NCI-H2196 (cell line): ENCODE data around the gene POFUT2.
"Not testable (repeated sequence)": the region's sequence is repeated elsewhere in the genome, so short reads cannot be mapped to it uniquely, and the experiment has no call there.

ENCODE experiments used
- DNase-seq: peaks from one replicate; lab custom pipeline; 2025; ENCODE audit not compliant: unreplicated experiment; lab: John Stamatoyannopoulos, UW

POFUT2 gene

DNA sequence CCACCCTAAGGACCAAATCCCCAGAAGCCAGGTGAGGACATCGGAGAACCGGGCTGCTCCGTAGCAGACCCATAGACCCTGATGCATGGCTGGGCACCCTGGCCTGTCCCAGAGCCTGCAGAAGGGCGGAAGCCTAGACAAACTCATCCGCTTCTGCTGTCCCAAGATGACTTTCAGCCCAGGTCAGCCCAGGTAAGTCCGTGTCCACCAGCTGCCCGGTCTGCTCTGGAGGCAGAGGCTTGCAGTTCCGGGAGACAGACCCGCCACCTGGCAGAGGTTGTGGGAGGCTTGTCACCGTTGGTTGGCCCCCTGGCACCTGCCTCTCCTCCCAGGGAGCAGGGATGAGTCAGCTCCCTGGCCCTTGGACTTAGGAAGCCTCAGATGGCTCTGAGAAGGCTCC, 22.8 kb upstream of the POFUT2 start:
- DNase-seq = no peak

DNA sequence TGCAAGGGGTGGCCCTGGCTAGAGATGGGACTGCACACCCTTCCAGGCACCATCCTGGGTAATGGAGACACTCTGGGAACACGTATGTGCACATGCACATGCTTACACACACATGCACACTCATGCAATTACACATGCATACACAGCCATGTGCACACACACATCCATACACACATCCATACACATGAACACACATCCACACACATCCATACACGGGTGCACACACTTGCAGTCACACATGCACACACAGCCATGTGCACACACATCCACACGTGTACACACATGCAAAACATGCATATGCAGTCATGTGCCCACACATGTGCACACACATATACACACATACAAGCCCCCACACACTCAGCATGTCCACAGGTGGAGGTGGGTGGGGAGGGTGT, 22.3 kb upstream of the POFUT2 start:
- DNase-seq = no peak

DNA sequence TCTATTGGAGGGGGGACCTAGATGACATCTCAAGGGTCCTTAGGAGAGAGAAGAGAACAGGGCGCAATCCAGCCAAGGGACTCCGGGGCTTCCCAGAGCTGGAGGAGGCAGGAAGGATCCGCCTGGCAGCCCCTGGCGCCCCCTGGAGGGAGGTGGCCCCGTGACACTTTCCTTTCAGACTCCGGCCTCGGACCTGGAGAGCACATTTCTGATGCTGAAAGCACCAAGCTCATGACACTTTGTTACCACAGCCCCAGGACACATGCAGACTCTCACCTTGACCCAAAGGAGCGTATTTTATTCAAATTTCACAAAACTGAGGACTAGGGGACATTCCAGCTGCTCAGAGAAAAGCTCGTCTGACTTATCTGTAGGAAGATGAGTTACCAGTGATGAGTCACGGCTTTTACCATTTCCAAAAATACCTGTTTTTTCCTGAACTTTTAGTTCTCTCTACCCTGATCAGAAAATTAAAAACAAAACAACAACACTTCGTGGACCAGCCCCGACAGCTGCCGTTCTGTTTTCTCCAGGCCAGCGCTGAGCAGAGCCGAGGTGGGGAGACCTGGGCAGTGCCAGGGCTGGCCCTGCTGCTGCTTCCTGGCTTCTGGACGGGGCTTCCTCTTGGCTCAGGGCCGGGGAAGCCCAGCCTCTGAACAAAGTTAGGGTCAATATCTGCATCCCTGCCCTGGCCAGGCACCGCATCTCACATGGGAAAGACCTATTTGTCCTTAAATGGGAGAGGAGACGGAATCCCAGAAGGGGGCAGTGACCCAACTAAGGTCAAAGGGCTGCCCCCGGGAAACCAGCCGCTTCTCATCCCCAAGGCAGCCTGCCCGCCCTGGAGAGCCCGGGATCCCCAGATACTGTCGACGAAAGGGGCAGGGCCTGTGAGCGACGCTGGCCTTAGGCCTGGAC, 21.6 kb upstream of the POFUT2 start:
- DNase-seq = peak; percentile 38

DNA sequence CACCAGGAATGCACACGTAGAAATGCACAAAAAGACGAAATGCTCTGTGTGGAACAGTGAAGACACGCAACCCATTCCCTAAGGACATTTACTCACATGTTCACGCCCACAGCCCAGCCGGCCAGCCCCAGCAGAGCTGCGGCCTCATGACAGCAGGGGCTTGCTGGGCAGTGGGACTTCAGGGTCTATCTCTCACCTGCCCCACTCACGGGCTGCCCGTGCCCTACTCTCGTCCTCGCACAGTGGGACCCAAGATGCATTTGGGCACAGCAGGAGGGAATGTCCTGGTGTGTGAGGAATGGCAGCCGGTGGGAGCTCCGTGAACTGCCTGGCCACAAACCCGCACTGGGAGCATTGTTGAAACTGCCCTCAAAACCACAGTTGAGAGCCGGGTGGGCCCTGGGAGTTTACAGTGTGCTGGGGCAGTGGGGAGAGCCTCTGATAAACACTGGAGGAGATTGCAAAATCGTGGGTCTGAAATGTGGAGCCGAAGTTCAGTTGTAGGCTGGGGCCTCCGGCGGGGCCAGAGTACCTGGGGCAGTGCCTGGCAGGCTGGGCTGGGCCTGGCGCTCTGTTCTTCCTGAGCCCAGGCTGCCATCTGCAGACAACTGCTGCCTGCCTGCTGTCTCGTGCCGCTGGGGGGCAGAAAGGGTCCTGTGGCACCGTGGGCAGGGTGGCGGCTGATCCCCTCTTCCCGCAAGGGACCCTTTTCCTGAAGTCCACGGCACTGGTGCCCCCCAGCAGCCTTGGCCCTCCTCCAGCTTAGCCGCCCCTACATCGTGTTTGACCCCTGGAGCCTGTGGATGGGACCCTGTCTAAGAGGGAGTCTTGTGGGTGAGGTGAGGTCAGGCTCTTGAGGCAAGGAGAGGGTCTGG, 20.7 kb upstream of the POFUT2 start:
- no peak for DNase-seq

DNA sequence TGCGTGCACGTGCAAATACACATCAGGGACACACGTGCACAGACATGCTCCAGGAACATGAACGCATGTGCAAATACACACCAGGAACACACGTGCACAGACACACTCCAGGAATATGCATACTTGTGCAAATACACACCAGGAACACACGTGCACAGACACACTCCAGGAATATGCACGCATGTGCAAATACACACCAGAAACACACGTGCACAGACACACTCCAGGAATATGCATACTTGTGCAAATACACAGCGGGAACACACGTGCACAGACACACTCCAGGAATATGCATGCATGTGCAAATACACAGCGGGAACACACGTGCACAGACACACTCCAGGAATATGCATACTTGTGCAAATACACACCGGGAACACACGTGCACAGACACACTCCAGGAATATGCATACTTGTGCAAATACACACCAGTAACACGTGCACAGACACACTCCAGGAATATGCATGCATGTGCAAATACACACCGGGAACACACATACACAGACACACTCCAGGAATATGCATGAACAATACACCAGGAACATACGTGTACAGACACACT, 20.0 kb upstream of the POFUT2 start:
- DNase-seq = not testable (repeated sequence)

DNA sequence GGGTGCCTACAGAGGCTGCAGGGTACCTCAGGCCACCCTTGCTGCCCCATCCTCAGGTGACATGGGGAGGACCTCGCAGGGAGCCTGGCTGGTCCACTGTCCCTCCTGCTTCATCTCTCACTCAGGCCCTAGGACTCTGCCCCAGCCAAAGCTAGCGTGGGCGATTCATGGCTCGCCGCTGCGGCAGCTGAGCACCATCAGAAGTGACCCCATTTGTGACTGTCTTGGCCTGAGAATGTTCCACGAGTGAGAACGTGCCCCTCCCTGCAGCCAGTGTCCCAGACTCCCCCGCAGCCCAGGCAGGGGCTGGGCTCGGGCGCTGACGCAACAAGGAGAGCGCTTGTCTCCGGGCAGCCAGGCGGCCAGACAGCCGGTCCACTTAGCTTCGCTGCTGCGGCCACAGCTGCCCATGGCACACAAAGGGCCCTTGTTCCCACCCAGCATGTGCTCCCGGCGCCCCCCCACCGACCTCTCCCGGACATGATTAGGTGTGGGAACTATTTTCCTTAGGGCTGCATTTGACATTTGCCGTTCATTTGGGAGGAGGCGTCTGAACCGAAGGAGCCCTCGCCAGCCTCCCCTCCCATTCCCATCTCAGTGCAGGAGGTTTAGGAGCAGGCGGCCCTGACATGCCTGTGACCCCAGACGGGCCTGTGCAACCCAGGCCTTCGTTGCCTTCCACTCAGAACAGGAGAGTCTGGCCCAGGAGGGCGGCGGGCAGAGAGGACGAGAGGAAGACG, 19.3 kb upstream of the POFUT2 start:
- DNase-seq = no peak

DNA sequence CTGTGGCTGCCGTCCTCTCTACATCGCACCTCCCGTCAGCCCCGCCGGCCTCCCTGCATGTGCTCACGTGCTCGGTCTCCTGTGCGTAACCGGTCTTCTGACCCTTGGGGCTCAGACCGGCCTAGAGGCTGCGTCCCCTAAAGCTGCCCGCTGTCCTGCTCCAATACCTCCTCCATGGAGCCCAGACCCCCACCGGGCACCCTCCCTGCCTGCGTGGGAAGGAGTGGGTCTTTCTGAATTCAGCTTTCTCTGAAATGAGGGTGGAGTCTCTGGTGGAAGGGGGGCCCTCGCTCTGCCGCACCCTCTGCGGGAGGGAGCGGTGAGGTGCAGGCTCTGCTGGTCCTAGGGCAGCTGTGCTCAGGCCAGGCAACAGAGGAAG, 18.7 kb upstream of the POFUT2 start:
- DNase-seq = no peak

DNA sequence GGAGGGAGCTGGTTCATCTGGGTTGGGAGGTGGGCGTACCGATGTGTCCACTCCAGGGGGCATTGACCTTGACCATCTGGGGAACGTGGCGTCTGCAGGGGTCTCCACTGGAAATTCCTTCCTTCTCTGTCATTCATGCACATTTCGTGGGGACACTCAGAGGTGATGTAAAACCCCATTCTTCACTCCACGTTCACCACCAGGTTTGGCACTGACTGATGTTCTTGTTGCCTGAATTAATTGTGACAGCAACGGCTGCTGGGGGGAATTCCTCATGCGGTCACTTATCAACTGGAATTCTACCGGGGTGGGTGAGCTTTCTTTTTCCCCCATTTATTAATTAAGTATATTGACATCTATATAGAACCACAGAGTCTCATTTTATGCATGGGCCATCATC, 18.1 kb upstream of the POFUT2 start:
- no peak for DNase-seq

DNA sequence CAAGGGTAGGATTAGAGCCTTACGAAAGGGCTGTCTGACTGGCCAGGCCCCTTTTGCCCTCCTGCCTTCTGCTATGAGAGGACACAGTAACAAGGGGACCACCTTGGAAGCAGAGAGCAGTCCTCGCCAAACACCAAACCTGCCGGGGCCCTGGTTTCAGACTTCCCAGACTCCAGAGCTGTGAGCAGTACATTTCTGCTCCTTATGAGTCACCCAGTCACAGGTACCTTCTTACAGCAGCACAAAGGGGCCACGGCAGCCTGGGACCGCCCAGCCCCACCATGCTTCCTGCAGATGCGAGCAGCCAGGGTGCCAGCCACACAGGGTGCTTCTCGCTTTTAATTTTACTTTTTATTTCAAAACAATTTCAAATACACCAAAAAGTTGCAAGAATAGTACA, 17.2 kb upstream of the POFUT2 start:
- DNase-seq = no peak

GRCh38 chr21:45304476-45304830, 16.8 kb upstream of the POFUT2 start:
- no peak for DNase-seq

GRCh38 chr21:45303751-45304475, 16.2 kb upstream of the POFUT2 start:
- no peak for DNase-seq

DNA sequence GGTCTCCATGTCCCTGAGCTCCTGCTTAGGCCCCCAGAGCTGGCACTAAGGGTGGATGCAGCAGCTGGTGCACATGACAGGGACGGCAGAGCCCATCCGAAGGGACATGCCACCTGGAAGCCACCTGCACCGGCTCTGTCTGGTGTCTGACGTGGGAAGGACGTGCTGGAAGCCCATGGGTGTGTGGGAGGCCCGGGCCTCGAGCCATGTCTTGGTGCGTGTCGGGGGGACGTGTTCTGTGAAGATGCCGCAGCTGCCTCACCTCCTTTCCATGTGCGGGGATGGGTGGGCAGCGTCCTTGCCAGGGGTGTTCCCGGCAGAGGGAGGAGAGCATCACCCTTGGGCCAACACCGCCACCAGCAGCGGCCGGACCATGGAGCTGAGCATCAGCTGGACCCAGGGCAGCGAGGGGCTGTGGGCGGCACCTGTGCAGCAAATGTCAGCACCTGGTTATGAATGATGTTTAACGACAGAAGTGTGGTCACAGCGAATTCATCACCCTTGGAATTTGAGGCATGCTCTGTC, 15.5 kb upstream of the POFUT2 start:
- no peak for DNase-seq

DNA sequence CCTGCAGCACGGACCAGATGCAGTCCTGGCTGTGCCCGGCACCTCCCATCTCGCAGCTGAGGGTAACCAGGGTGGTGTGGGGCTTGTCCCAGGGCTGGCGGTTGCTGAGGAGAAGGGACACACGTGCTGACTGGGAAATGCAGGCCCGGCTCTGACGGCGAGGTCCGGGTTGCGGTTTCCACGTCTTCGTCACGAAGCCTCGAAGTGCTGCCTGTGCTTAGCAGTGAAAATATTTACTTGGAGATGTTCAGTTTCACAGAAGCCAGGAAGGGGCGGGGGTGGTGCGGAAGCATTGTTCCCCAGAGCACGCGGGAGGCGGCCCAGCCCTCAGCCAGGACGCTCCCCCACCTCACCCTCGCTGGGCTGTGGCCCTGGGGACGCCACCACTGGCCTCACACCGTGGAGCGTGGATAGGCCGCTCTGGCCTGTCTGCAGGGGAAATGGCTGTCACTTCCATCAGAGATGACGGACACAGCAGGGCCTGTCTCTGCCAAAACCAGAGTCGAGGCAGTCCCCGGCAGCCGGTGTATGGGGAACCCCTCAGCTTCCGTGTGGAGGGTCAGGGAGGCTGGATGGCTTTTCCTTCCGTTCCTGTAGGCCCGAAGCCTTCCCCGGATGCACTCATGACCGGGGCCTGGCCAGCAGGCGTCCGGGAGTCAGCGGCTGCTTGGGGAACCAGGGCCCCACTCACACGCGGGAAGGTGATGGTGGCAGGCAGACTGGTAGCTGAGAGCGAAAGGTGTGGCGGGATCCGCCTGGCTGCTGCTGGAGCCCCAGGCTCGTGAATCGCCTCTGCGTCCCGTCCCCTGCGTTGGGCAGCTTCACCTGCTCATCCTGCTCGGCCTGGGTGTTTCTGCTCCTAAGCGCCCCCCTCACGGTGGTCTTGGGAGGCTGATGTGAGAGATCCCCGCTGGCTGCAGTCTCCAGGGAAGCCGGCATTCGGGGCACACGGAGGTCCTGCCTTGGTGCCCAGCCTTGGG, 14.7 kb upstream of the POFUT2 start:
- no peak for DNase-seq

GRCh38 chr21:45301521-45302081, 13.9 kb upstream of the POFUT2 start:
- DNase-seq = no peak

DNA sequence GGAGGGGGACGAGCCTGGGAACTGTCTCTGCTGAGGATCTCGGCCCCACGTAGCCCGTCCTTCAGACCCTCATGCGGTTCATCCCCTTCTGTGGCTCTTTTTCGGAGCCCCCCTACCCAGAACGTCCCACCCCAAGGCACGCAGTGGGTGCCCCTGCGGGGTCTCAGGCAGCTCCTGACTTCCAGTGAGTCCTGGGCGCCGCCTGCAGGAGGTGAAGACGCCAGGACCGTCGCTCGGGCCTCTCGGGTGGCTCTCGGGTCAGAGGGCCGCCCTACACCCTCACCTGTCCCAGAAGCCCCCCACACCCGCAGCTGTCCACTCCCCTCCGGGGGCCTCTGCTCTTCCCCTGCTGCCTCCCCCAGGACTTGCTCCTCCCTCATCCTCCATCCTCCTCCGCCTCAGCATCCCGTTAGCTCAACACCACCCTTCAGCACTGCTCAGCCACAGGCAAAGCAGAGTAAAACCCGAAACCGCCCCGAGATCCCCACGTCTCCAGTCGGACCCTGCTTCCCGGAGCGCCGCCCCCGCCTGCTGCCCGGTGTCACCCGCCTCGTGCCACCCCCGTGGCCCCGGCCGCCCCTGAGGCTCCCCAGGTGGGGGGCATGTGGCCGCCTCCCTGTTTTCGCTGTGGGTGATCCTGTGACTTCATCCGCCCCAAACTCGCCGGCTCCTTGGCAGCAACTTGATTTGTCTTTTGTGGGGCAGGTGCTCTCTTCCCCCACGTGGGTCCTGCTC, 13.3 kb upstream of the POFUT2 start:
- DNase-seq = no peak

GRCh38 chr21:45299864-45300785, 12.4 kb upstream of the POFUT2 start:
- no peak for DNase-seq
